Measurements from ENCODE around the gene PDLIM5.

The PDLIM5 gene

DNA sequence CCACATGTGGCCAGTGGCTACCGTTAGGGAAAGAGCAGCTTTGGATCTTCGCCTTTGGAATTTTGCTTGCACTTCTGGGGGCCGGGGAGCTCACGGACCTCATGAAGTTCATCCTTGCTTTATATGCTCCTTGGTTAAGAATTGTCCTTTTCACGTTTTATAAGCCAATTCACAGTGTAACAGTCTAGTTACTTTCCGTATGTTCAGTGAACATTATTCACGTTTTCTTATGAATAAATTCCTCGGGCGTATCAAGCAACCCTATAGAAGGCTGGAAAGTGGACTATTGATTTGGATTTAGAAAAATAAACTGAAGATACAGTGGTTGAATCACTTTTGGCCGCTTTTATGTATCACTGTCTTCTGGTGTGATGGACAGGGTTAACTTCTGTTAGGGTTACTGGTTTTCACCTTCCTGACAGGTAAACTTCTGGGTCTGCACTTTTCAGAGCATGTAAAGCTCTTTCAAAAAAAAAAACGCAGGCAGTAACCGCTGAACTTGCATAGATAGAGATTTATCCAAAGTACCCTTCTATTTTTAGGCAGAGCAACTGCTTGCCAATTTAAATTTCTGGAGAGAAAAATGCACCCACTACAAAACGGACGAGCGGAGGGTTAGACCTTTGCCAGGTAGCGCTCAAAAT, 569 bp upstream of the PDLIM5 start:
- Histone ChIP-seq H3K9me3 (ENCODE audit: control insufficient read depth, low read length) (no peaks in the 10 kb centered on the region), H3K79me2 (no peaks in the 10 kb centered on the region), H3K36me3 (ENCODE audit: control insufficient read depth, insufficient read depth, low read length) (no peaks in the 10 kb centered on the region), H3K4me3 (ENCODE audit: low read depth, low read length) (peak overlapping the region; percentile 64), H3K4me2 (ENCODE audit: low read length) (peak overlapping the region; percentile 71), H3K9ac (no peak overlapping the region), H3K27me3 (ENCODE audit: control insufficient read depth, insufficient read depth, low read length) (no peaks in the 10 kb centered on the region), H2AFZ (peak overlapping the region; percentile 74), H3K27ac (peak overlapping the region; percentile 9), H3K4me1 (no peaks in the 10 kb centered on the region)
- no peak for TF ChIP-seq CTCF (IDR thresholded peaks at IDR 0.05)

- no peaks in the 10 kb centered on the region for H3K79me2 ChIP-seq
- no peaks in the 10 kb centered on the region for H3K36me3 ChIP-seq (ENCODE audit: control insufficient read depth, insufficient read depth, low read length)
- peak overlapping the region; percentile 74 for H2AFZ ChIP-seq
- no peak overlapping the region for H3K9ac ChIP-seq
- H3K4me3 ChIP-seq (ENCODE audit: low read depth, low read length): peak overlapping the region; percentile 64
- TF ChIP-seq CTCF (IDR thresholded peaks at IDR 0.05): no peak
- no peaks in the 10 kb centered on the region for H3K27me3 ChIP-seq (ENCODE audit: control insufficient read depth, insufficient read depth, low read length)
- H3K4me2 ChIP-seq (ENCODE audit: low read length): peak overlapping the region; percentile 71
- no peaks in the 10 kb centered on the region for H3K9me3 ChIP-seq (ENCODE audit: control insufficient read depth, low read length)
- H3K27ac ChIP-seq: peak overlapping the region; percentile 87
- H3K4me1 ChIP-seq: peaks cover 2% of the 10 kb centered on the region
Measured at GRCh38 chr4:94452476-94453371, 982 bp downstream of the PDLIM5 start.

- Histone ChIP-seq H3K4me1 (peaks cover 4% of the 10 kb centered on the region), H3K27me3 (ENCODE audit: control insufficient read depth, insufficient read depth, low read length) (no peaks in the 10 kb centered on the region)
Measured at GRCh38 chr4:94453391-94453963, 1.7 kb downstream of the PDLIM5 start.

GRCh38 chr4:94454405-94454804, 2.7 kb downstream of the PDLIM5 start:
- Histone ChIP-seq H3K9ac (no peak overlapping the region), H2AFZ (no peak overlapping the region), H3K27ac (no peak overlapping the region), H3K36me3 (ENCODE audit: control insufficient read depth, insufficient read depth, low read length) (no peaks in the 10 kb centered on the region), H3K27me3 (ENCODE audit: control insufficient read depth, insufficient read depth, low read length) (no peaks in the 10 kb centered on the region), H3K4me3 (ENCODE audit: low read depth, low read length) (no peak overlapping the region), H3K79me2 (no peaks in the 10 kb centered on the region), H3K9me3 (ENCODE audit: control insufficient read depth, low read length) (no peaks in the 10 kb centered on the region), H3K4me1 (peaks cover 4% of the 10 kb centered on the region), H3K4me2 (ENCODE audit: low read length) (no peak overlapping the region)
- TF ChIP-seq CTCF (IDR thresholded peaks at IDR 0.05): no peak

More at GRCh38 chr4:94453391-94453963, 1.7 kb downstream of the PDLIM5 start:
- peak overlapping the region; percentile 87 for H3K27ac ChIP-seq
- H3K4me3 ChIP-seq (ENCODE audit: low read depth, low read length): peak overlapping the region; percentile 64
- H3K79me2 ChIP-seq: no peaks in the 10 kb centered on the region
- no peak for TF ChIP-seq CTCF (IDR thresholded peaks at IDR 0.05)
- H3K9ac ChIP-seq: no peak overlapping the region
- no peaks in the 10 kb centered on the region for H3K36me3 ChIP-seq (ENCODE audit: control insufficient read depth, insufficient read depth, low read length)
- H2AFZ ChIP-seq: no peak overlapping the region
- no peak overlapping the region for H3K4me2 ChIP-seq (ENCODE audit: low read length)
- no peaks in the 10 kb centered on the region for H3K9me3 ChIP-seq (ENCODE audit: control insufficient read depth, low read length)

All from parathyroid adenoma (tissue), 2 donors.